Measurements from ENCODE around the gene NIPAL3.

NIPAL3 gene

GRCh38 chr1:24415334-24415909 is at the start of gene NIPAL3:
TSS of gene NIPAL3 (plus strand) at chr1:24415802. CDS start at chr1:24419548, 3,746 bp downstream.
- peak; percentile 99 for DNase-seq (ENCODE audit: low spot score)

- DNase-seq (ENCODE audit: low spot score), result no peak
These were observed 48.9 kb upstream of the NIPAL3 start for GRCh38 chr1:24366707-24367106.

GRCh38 chr1:24369199-24369598 is 46.4 kb upstream of the NIPAL3 start:
- DNase-seq (ENCODE audit: low spot score), result no peak

DNA sequence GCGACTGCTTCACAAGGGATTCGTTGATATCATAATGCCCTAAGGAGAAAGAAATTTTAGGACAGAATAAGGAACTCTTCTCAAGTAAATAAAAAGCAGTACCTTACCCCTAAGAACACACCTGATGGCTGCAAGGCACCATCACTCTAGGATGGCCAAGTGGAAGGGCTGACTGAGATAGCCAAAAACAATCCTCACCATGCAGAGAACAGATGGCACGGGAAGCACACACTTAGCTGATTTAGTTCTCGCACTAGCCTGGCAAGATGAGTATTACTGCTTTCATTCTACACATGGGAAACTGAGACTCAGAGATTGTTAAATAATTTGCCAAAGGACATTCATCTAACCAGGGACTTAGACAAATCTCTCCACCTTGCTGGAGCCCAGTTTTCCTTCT is 45.8 kb upstream of the NIPAL3 start:
- DNase-seq (ENCODE audit: low spot score), result no peak

GRCh38 chr1:24373044-24373443 is 42.6 kb upstream of the NIPAL3 start:
- DNase-seq (ENCODE audit: low spot score), result no peak

- no peak for DNase-seq (ENCODE audit: low spot score)
These were observed 41.9 kb upstream of the NIPAL3 start for GRCh38 chr1:24373710-24374109.

- DNase-seq (ENCODE audit: low spot score), result no peak
These were observed 40.5 kb upstream of the NIPAL3 start for GRCh38 chr1:24374891-24375786.

- no peak for DNase-seq (ENCODE audit: low spot score)
These were observed 35.8 kb upstream of the NIPAL3 start for GRCh38 chr1:24379733-24380315.

GRCh38 chr1:24380508-24380907 is 35.1 kb upstream of the NIPAL3 start:
- no peak for DNase-seq (ENCODE audit: low spot score)

- DNase-seq (ENCODE audit: low spot score), result no peak
These were observed 34.3 kb upstream of the NIPAL3 start for GRCh38 chr1:24381256-24381655.

DNA sequence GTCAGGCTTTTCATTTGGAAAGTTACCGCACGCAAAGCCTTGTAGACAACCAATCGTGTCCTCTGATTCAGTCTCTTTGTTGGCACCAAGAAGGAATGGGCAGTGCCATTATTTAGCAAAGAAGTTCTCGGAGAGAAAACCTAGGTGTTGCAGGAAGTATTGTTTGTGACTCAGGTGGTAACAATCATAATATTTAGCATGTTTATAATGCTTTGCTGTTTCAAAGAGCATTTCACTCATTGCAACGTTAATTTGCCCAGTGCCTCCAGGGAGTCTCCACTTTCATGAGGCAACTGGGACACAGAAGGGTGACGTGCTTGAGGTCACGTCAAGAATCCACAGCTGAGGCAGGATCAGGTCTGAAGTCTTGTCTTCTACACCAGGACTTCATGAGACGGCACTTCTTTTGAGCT is 33.4 kb upstream of the NIPAL3 start:
- DNase-seq (ENCODE audit: low spot score), result no peak

DNA sequence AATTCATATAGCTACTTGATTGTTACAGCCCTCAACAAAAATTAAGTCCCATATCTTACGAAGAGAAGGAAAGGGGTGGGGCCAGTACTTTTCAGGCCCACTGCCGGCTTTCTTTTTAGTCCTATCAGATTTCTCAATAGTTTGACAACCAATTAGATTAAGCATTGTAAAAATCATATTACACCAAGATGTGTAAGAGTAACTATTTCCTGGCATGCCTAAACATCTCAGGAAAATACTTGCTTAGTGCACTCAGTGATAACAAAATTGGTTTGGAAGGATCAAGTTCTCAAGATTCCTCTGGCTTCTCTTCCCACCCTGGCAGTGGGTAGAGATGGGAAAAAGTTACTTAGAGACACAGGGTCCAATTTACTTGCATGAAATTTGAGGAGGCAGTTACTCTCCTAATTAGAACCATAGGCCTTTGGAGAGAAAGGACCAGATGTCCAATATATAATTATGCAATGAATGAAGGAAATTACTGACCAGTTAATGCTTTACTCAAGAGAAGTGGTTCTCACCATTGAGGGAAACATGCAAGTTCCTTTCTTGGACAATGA is 32.1 kb upstream of the NIPAL3 start:
- DNase-seq (ENCODE audit: low spot score), result no peak

GRCh38 chr1:24384251-24385090 is 31.1 kb upstream of the NIPAL3 start:
- no peak for DNase-seq (ENCODE audit: low spot score)

- peak; percentile 16 for DNase-seq (ENCODE audit: low spot score)
These were observed 30.3 kb upstream of the NIPAL3 start for GRCh38 chr1:24385160-24385940.

DNA sequence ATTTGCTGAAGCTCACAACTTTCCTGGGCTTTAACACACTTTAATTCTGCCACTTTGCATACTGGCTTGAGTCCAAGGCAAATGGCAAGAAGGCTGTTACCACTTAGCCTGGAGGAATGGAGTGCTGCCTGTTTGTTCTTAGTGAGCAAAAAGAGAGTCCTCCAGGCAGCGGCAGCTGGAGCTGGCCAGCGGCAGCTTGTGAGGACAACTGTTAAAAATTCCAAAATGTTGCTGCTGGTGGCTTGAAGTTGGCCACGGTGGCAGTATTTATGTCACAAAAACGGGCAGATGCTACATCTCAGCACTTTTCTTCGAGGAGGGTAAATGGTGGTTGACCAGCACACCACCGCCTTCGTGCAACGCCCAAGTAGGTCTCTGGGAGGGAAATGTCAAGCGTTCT is 29.4 kb upstream of the NIPAL3 start:
- DNase-seq (ENCODE audit: low spot score), result no peak

- DNase-seq (ENCODE audit: low spot score), result no peak
These were observed 28.7 kb upstream of the NIPAL3 start for GRCh38 chr1:24386931-24387330.

GRCh38 chr1:24387636-24388175 is 27.9 kb upstream of the NIPAL3 start:
- no peak for DNase-seq (ENCODE audit: low spot score)

- no peak for DNase-seq (ENCODE audit: low spot score)
These were observed 27.2 kb upstream of the NIPAL3 start for GRCh38 chr1:24388331-24388885.

- no peak for DNase-seq (ENCODE audit: low spot score)
These were observed 26.3 kb upstream of the NIPAL3 start for GRCh38 chr1:24389231-24389678.
